ENCODE results near the gene USP40.

USP40 gene

DNA sequence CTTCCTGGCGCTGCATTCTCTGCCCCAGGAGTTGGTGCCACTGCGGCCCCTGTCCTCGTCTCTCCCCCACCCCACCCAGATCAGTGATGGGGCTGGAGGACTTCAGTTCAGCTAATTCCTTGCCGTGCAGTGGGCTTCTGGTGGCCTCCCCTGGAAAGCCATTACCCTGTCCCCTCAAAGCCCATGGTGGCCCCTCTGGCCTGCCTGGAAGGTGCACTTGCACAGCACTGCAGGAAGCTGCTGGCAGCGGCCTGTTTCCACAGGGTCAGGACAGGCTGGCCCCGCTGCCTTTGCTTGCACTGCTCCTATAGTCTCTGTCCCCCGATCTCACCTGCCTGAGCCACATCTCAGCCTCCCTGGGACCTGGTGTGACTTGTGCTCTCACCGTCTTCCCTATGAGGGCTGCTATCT is 105.1 kb downstream of the USP40 start:
- H3K4me3 ChIP-seq (ENCODE audit: control insufficient read depth, low read depth, low read length), result no peak overlapping the region
- TF ChIP-seq, protein P1, sequence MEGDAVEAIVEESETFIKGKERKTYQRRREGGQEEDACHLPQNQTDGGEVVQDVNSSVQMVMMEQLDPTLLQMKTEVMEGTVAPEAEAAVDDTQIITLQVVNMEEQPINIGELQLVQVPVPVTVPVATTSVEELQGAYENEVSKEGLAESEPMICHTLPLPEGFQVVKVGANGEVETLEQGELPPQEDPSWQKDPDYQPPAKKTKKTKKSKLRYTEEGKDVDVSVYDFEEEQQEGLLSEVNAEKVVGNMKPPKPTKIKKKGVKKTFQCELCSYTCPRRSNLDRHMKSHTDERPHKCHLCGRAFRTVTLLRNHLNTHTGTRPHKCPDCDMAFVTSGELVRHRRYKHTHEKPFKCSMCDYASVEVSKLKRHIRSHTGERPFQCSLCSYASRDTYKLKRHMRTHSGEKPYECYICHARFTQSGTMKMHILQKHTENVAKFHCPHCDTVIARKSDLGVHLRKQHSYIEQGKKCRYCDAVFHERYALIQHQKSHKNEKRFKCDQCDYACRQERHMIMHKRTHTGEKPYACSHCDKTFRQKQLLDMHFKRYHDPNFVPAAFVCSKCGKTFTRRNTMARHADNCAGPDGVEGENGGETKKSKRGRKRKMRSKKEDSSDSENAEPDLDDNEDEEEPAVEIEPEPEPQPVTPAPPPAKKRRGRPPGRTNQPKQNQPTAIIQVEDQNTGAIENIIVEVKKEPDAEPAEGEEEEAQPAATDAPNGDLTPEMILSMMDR (conservative IDR thresholded peaks at IDR 0.05; ENCODE audit: control insufficient read depth, insufficient read depth, low read depth, low read length), result no peak
- DNase-seq (ENCODE audit: low read depth), result no peak

DNA sequence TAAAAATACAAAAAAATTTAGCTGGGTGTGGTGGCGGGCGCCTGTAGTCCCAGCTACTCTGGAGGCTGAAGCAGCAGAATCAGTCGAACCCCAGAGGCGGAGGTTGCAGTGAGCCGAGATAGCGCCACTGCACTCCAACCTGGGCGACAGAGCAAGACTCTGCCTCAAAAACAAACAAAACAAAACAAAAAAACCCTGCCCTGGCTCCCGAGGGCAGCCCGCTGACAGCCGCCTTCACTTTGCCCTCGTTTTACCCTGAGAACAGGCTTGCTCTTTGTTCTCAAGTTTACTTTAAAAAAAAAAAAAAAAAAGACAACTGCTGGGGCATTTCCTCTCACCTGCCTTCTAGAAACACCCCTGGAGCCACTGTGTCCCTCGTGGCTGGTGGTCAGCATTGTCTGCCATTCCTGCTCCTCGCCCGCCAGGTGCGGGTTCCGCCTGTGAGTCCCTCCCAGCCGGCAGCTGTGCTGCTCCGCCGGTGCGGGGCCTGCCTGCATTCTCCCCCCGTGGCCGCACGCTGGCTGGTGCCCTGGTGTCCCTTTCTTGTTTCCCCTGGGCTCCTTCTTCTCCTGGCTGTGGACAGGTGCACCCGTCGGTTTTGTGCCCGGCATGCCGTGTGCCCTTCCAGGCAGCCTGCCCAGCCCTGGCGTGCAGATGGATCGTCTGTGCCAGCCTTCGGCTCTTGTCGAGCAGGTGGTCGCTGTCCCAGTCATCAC is 105.7 kb downstream of the USP40 start:
- no peak for DNase-seq (ENCODE audit: low read depth)
- no peak overlapping the region for H3K4me3 ChIP-seq (ENCODE audit: control insufficient read depth, low read depth, low read length)
- TF ChIP-seq, protein P1 (conservative IDR thresholded peaks at IDR 0.05; ENCODE audit: control insufficient read depth, insufficient read depth, low read depth, low read length), result no peak

DNA sequence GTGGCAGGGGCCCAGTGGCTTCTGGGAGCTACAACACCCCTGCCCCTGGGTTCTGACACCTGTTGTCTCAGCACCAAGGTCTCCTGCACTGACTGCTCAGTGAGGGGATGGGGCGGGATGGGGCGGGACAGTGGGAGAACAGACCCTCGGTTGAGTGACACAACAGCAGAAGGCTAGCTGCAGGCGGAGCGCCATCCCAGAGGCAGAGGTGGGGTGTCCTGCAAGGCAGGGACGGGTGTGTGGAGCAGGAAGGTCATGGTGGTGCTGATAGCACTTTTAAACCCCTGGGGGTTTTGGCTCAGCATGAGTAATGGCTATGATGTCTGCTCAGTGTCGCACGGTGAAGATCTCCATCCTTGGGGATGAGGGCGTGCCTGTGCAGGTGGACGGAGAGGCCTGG is 107.2 kb downstream of the USP40 start:
- TF ChIP-seq, protein P1 (conservative IDR thresholded peaks at IDR 0.05; ENCODE audit: control insufficient read depth, insufficient read depth, low read depth, low read length), result no peak
- no peak overlapping the region for H3K4me3 ChIP-seq (ENCODE audit: control insufficient read depth, low read depth, low read length)
- DNase-seq (ENCODE audit: low read depth), result no peak

DNA sequence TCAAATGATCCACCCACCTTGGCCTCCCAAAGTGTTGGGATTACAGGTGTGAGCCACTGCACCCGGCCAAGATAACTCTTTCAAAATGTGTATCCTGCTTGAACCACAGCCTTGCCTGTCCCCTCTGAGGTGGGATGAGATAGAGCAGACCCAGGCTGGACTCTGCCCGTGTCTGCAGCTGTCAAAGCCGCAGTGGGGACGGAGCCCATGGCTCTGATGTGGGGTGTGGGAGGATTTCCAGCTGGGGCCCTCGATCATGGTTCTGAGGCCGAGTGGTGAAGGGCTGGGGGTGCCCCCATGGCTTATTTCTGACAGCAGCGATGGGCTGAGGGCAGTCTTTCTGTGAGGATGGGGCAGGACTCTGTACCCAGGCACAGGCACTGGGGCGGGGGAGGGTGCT is 107.8 kb downstream of the USP40 start:
- no peak for DNase-seq (ENCODE audit: low read depth)
- TF ChIP-seq, protein P1 (conservative IDR thresholded peaks at IDR 0.05; ENCODE audit: control insufficient read depth, insufficient read depth, low read depth, low read length), result no peak
- no peak overlapping the region for H3K4me3 ChIP-seq (ENCODE audit: control insufficient read depth, low read depth, low read length)

DNA sequence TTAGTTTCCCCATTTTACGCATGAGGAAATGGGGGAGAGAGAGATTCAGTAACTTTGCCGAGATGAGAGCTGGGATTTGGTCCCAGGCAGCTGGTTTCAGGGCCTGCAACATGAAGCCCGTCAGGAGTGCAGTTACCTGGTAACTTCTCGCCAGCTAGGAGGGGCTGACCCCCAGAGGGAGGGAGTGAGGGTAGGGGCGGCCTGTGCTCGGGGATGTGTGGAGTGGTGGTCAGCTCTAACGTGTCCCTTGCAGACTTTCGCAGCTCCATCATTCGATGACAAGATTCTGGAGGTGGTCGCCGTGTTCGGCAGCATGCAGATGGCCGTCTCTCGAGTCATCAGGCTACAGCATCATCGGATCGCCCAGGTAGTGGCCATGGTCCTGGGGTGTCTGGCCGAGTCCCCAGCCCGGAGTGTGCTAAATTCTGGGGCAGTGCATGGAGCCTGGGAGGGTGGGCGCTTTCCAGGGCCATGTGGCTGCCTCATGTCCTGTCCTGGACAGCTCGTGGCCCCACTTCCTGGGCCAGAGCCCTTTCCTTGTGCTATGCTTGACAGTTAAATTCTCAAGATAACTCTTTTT is 108.5 kb downstream of the USP40 start:
- DNase-seq (ENCODE audit: low read depth), result no peak
- TF ChIP-seq, protein P1 (conservative IDR thresholded peaks at IDR 0.05; ENCODE audit: control insufficient read depth, insufficient read depth, low read depth, low read length), result no peak
- no peak overlapping the region for H3K4me3 ChIP-seq (ENCODE audit: control insufficient read depth, low read depth, low read length)

DNA sequence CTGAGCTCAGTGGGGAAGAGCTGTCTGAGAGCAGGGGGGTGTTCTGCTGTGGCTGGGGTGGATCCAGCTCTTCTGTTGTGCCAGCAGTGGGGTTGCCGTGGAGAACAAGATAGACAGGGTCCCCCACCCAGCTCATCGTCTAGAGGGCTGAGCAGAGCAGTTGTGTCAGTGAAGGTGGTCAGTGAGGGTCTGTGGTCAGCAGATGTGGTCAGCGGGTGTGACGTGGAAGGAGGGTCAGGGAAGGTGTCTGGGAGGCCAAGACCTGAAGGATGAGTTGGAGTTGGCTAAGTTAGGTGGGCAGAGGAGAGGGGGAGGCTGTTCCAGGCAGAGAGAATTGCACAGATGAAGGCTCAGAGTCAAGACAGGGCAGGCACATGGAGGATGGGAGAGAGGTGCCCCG is 109.2 kb downstream of the USP40 start:
- TF ChIP-seq, protein P1 (conservative IDR thresholded peaks at IDR 0.05; ENCODE audit: control insufficient read depth, insufficient read depth, low read depth, low read length), result no peak
- DNase-seq (ENCODE audit: low read depth), result no peak

More for the DNA sequence above, 109.2 kb downstream of the USP40 start:
- no peak overlapping the region for H3K4me3 ChIP-seq (ENCODE audit: control insufficient read depth, low read depth, low read length)

Data from fibroblast of mammary gland (primary cell).